GM12872 (cell line): ENCODE measurements around the gene PDZD2.

Experiments
- CTCF ChIP-seq: IDR thresholded peaks from 3 replicates; pipeline ENCODE4 v1.5.1; 2011; ENCODE audit warnings: low read depth, mild to moderate bottlenecking, low read length, moderate library complexity; ENCODE audit not compliant: insufficient read depth

PDZD2 gene

DNA sequence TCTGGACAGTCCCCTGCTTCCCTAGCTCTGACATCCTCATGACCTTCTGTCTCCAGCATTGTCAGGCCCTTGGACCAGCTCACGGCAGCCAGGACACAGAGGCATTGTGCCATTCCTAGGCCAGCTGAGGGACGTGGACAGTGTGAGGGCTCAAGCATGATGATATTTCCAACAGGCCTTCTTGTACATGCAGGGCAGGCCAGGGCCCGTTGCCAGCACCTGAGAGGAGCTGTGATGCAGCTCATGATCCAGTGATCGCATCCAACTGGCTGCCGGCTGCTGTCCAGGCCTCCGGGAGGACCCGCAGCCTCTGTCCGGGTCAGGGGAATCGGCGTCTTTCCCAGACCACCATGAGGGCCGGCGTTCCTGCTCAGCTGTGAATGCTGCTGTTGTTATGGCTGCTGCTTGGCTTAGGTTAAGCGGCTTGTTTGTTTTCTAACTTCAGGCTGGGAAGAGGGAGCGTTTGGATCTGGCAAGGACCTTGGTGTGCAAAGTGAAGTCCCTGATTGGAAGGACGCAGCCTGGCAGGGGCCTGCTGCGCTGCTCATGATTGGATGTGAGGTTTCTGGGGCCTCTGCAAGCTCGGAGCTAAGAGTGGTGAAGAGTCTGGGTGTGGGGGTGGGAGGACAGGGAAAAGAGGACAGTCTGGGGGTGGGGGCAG lies 53.8 kb downstream of the PDZD2 start:
- no peak for TF ChIP-seq CTCF

DNA sequence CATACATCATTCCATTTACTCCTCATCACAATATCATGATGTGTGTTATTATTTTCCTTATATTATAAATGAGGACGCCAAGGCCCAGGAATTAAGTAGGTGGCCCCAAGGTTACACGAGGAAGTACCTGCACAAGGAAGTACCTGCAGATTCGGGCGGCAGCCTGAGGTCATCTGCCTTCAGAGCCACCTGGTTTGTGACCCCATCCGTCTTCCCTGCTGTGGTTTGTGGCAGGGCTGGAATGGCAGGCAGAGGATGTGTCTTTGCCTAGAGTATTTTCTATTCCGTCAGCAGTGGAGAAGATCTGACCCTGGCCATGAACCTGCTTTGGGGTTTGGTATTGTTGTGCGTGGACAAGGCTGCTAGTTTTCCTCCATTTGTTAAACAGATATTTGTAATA lies 59.7 kb downstream of the PDZD2 start:
- no peak for TF ChIP-seq CTCF

GRCh38 chr5:31701642-31702299 lies 62.8 kb downstream of the PDZD2 start:
- TF ChIP-seq CTCF: no peak

DNA sequence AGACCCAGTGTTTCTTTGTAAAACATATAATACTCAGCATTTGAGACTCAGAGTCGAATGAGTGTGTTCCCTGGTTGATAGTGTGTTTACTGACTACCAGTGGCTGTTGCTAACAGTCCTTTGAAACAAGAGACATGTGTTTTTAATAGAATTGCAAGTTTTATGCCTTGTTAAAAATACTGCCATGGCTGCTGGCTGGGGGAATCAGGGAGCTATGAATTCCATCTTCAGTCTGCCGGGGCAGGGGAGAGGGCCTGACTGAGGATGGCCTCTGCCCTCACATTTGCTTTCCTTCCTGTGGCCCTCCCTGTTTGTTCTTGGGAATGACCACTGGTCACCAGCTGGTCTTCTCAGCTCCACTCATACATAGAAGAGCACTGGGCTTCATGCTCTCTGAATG lies 63.8 kb downstream of the PDZD2 start:
- no peak for TF ChIP-seq CTCF

DNA sequence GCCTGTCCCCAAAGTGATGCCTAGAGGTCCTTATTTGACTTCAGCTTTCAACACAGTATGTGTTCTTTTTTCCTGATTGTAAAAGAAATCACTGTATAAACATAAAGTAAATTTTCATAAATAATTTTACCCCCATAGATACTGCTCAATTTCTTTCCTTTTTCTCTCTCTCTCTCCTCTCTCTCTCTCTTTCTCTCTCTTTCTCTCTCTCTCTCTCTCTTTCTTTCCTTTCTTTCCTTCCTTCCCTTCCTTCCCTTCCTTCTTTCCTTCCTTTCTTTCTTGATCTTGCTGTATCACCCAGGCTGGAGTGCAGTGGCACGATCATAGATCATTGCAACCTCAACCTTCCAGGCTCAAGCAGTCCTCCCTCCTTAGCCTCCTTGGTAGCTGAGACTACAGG lies 64.8 kb downstream of the PDZD2 start:
- no peak for TF ChIP-seq CTCF

GRCh38 chr5:31706186-31706585 lies 67.3 kb downstream of the PDZD2 start:
- no peak for TF ChIP-seq CTCF

DNA sequence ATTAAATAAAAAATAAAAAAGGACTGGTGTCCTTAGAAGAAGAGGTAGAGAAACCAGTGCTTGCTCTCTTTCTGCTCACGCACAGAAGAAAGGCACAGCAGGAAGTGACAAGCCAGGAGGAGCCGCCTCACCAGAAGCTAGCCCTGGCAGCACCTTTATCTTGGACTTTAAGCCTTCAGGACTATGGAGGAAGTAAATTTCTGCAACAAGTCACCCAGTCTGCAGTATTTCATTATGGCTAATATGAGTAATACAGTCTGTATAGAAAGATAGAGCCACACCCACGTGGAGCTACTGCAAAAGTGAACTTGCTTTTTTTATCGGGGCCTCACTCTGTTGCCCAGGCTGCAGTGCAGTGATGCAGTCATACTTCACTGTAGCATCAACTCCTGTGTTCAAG lies 68.4 kb downstream of the PDZD2 start:
- TF ChIP-seq CTCF: no peak
